HepG2 (cell line): Measurements from ENCODE around the gene FABP1. TPM values are rescaled to one million over a fixed set of nuclear protein-coding genes. Genes with fewer than 3 reads are reported as not detected.

ENCODE experiments used
- BATF2 ChIP-seq: sonication (generic); formaldehyde crosslinking; IDR thresholded peaks from 2 replicates; pipeline ENCODE4 v1.8.0; 2022; ENCODE audit warnings: mild to moderate bottlenecking, missing genetic modification reagents, moderate library complexity
- FOXK2 ChIP-seq: fragments of 450-650 bp; IDR thresholded peaks from 2 replicates; pipeline ENCODE4 v1.6.1; 2016
- GATAD1 ChIP-seq: IDR thresholded peaks from 2 replicates; pipeline ENCODE4 v1.6.1; 2016; ENCODE audit warnings: missing genetic modification reagents, missing compliant biosample characterization
- GMEB1 ChIP-seq: sonication (generic); formaldehyde crosslinking; IDR thresholded peaks from 2 replicates; pipeline ENCODE4 v1.5.1; 2020; ENCODE audit warnings: missing genetic modification reagents, mild to moderate bottlenecking, borderline replicate concordance
- JDP2 ChIP-seq: sonication (generic); formaldehyde crosslinking; IDR thresholded peaks from 2 replicates; pipeline ENCODE4 v1.8.1; 2022; ENCODE audit warnings: missing genetic modification reagents, borderline replicate concordance
- KLF11 ChIP-seq: IDR thresholded peaks from 2 replicates; pipeline ENCODE4 v1.6.1; 2016; ENCODE audit warnings: missing compliant biosample characterization
- LBX2 ChIP-seq: sonication (generic); formaldehyde crosslinking; IDR thresholded peaks from 2 replicates; pipeline ENCODE4 v1.5.0; 2020; ENCODE audit warnings: missing genetic modification reagents, mild to moderate bottlenecking, borderline replicate concordance
- MED1 ChIP-seq: sonication (generic); formaldehyde crosslinking; IDR thresholded peaks from 2 replicates; pipeline ENCODE4 v1.4.0; 2020; ENCODE audit warnings: missing genetic modification reagents
- MTERF4 ChIP-seq: sonication (generic); formaldehyde crosslinking; IDR thresholded peaks from 2 replicates; pipeline ENCODE4 v1.8.0; 2023; ENCODE audit warnings: mild to moderate bottlenecking, missing genetic modification reagents
- MXD3 ChIP-seq: IDR thresholded peaks from 2 replicates; pipeline ENCODE4 v1.6.1; 2016; ENCODE audit warnings: mild to moderate bottlenecking, missing biosample characterization, missing genetic modification reagents
- NFATC3 ChIP-seq: sonication (generic); formaldehyde crosslinking; IDR thresholded peaks from 2 replicates; pipeline ENCODE4 v1.5.1; 2020; ENCODE audit warnings: mild to moderate bottlenecking, missing genetic modification reagents
- NR2F6 ChIP-seq, 2 experiments: IDR thresholded peaks; 2 replicates each; pipeline ENCODE4 v1.6.1; 2016; ENCODE audit warnings: antibody characterized with exemption in 1 of 2, mild to moderate bottlenecking in 1 of 2
- NR3C1 ChIP-seq: sonication (generic); formaldehyde crosslinking; IDR thresholded peaks from 2 replicates; pipeline ENCODE4 v1.4.0; 2020; ENCODE audit warnings: missing genetic modification reagents
- POLR2A ChIP-seq, 2 experiments: IDR thresholded peaks; 2 replicates each; pipeline ENCODE4 v1.6.1; 2011; ENCODE audit warnings: low read depth in 2 of 2, low read length in 2 of 2, mild to moderate bottlenecking in 1 of 2, moderate library complexity in 1 of 2; ENCODE audit not compliant: insufficient read depth in 1 of 2
- RORA ChIP-seq: sonication (generic); formaldehyde crosslinking; IDR thresholded peaks from 2 replicates; pipeline ENCODE4 v1.5.0; 2020; ENCODE audit warnings: mild to moderate bottlenecking, missing genetic modification reagents, moderate library complexity
- TOPORS ChIP-seq: sonication (generic); formaldehyde crosslinking; IDR thresholded peaks from 2 replicates; pipeline ENCODE4 v1.8.0; 2023; ENCODE audit warnings: mild to moderate bottlenecking, missing genetic modification reagents
- UBTF ChIP-seq: sonication (generic); formaldehyde crosslinking; IDR thresholded peaks from 2 replicates; pipeline ENCODE4 v1.4.0; 2020; ENCODE audit warnings: mild to moderate bottlenecking, missing genetic modification reagents
- ZBTB20 ChIP-seq: sonication (generic); formaldehyde crosslinking; IDR thresholded peaks from 2 replicates; pipeline ENCODE4 v1.8.1; 2023; ENCODE audit warnings: missing genetic modification reagents, low read depth, mild to moderate bottlenecking, borderline replicate concordance
- ZNF225 ChIP-seq: sonication (generic); formaldehyde crosslinking; IDR thresholded peaks from 2 replicates; pipeline ENCODE4 v1.4.0; 2020; ENCODE audit warnings: mild to moderate bottlenecking, missing genetic modification reagents
- ZNF235 ChIP-seq: sonication (generic); formaldehyde crosslinking; IDR thresholded peaks from 2 replicates; pipeline ENCODE4 v1.8.1; 2023; ENCODE audit warnings: mild to moderate bottlenecking, missing genetic modification reagents, borderline replicate concordance
- ZNF570 ChIP-seq: sonication (generic); formaldehyde crosslinking; IDR thresholded peaks from 2 replicates; pipeline ENCODE4 v1.4.0; 2020; ENCODE audit warnings: mild to moderate bottlenecking, missing genetic modification reagents, borderline replicate concordance
- ZNF644 ChIP-seq: IDR thresholded peaks from 2 replicates; pipeline ENCODE4 v1.6.1; 2016; ENCODE audit warnings: low read depth
- ZNF660 ChIP-seq: sonication (generic); formaldehyde crosslinking; IDR thresholded peaks from 2 replicates; pipeline ENCODE4 v1.5.1; 2020; ENCODE audit warnings: mild to moderate bottlenecking, low read depth, missing genetic modification reagents, borderline replicate concordance
- ZSCAN20 ChIP-seq: sonication (generic); formaldehyde crosslinking; IDR thresholded peaks from 2 replicates; pipeline ENCODE4 v1.4.0; 2020; ENCODE audit warnings: missing genetic modification reagents, mild to moderate bottlenecking, borderline replicate concordance
- polyA plus RNA-seq, 8 experiments: library from polyadenylated mRNA; depleted of rRNA in 3 of 8; stranded (reverse) in 7 of 8; unstranded in 1 of 8; fragments of >200 nt; fragmentation: Illumina TruSeq in 4 of 8; extraction: Trizol in 4 of 8; gene quantifications; 2 replicates each; pipeline versions ENCODE4 v1.2.1 to v1.2.3, GENCODE V29; 2011 to 2016; ENCODE audit warnings: low read depth in 4 of 8, missing spikeins in 1 of 8, mixed read lengths in 1 of 8; ENCODE audit not compliant: insufficient read depth in 1 of 8
- total RNA-seq, 5 experiments: library from RNA; depleted of rRNA; stranded (reverse); fragments of >200 nt; fragmentation: Illumina TruSeq; extraction: Trizol; gene quantifications; 2 replicates each; pipeline ENCODE4 v1.2.3, GENCODE V29; 2016; ENCODE audit warnings: low read depth in 1 of 5

FABP1 gene
- total and polyA plus RNA-seq, 2 of the 13 experiments (the other 11 are each of a cell fraction or from before 2014, with no cell fraction given): 644 to 1,608 TPM

- TF ChIP-seq MXD3: no peak
- no peak for TF ChIP-seq ZNF235 (CRISPR knock-in tag)
- TF ChIP-seq NFATC3 (CRISPR knock-in tag): no peak
- no peak; the same call in 1 of the 2 replicates for TF ChIP-seq JDP2
- no peak for TF ChIP-seq LBX2 (CRISPR knock-in tag)
- no peak; the same call in 1 of the 2 replicates for TF ChIP-seq NR2F6 (IDR thresholded peaks at IDR 0.05)
- TF ChIP-seq NR2F6 (CRISPR knock-in tag; IDR thresholded peaks at IDR 0.05): no peak
- 0 out of 2 replicates have a peak, but pooled peaks have one; percentile 32 for TF ChIP-seq ZNF225 (CRISPR knock-in tag)
- no peak for TF ChIP-seq ZSCAN20 (CRISPR knock-in tag)
- TF ChIP-seq UBTF (CRISPR knock-in tag): peak; percentile 44; the same call in 1 of the 2 replicates
- peak; percentile 65; the same call in 1 of the 2 replicates for TF ChIP-seq MTERF4
- peak; percentile 61; the same call in 1 of the 2 replicates for TF ChIP-seq ZBTB20 (CRISPR knock-in tag)
- no peak for TF ChIP-seq NR3C1 (CRISPR knock-in tag)
- peak in 1 of 2 experiments; percentile 89; a peak in 2 of 4 replicates for TF ChIP-seq POLR2A (IDR thresholded peaks at IDR 0.05; ENCODE audit: insufficient read depth in 1 of 2, low read depth in 2 of 2, low read length in 2 of 2)
- no peak for TF ChIP-seq ZNF570 (CRISPR knock-in tag)
- TF ChIP-seq ZNF660: no peak
- no peak for TF ChIP-seq GMEB1 (CRISPR knock-in tag)
- 0 out of 2 replicates have a peak, but pooled peaks have one; percentile 38 for TF ChIP-seq MED1
- TF ChIP-seq FOXK2: no peak
- TF ChIP-seq BATF2 (CRISPR knock-in tag): no peak
- TF ChIP-seq TOPORS: peak; percentile 37; the same call in 1 of the 2 replicates
- TF ChIP-seq GATAD1 (CRISPR knock-in tag): no peak
- TF ChIP-seq RORA: no peak
- TF ChIP-seq ZNF644 (CRISPR knock-in tag): no peak
- TF ChIP-seq KLF11: no peak
These were observed 5.5 kb downstream of the FABP1 start (continued) for GRCh38 chr2:88122141-88122884.
